Fibroblast of pulmonary artery (primary cell): ENCODE data around the gene CBFA2T3.

Experiments
- DNase-seq: peaks from one replicate; pipeline ENCODE4 v3.0.0-alpha.2; 2010; ENCODE audit warnings: low read depth
- H3K4me3 ChIP-seq: replicated peaks from 2 replicates; pipeline ENCODE4 v1.5.1; 2011; ENCODE audit warnings: low read depth, mild to moderate bottlenecking, control low read depth, low read length, moderate library complexity
- CTCF ChIP-seq: IDR thresholded peaks from 2 replicates; pipeline ENCODE4 v1.5.1; 2011; ENCODE audit warnings: mild to moderate bottlenecking, control low read depth, low read length, inconsistent platforms; ENCODE audit errors: missing control alignments

CBFA2T3 gene

GRCh38 chr16:88902744-88903143 lies 74.3 kb downstream of the CBFA2T3 start:
- no peak for DNase-seq
- no peak overlapping the region for H3K4me3 ChIP-seq
- no peak for TF ChIP-seq CTCF

- no peak overlapping the region for H3K4me3 ChIP-seq
- DNase-seq = no peak
- TF ChIP-seq CTCF = no peak
Measured at GRCh38 chr16:88901718-88902337, 75.2 kb downstream of the CBFA2T3 start.

- TF ChIP-seq CTCF = no peak
- DNase-seq = no peak
- no peak overlapping the region for H3K4me3 ChIP-seq
Measured at GRCh38 chr16:88900662-88901052, 76.3 kb downstream of the CBFA2T3 start.

- DNase-seq = no peak
- no peak overlapping the region for H3K4me3 ChIP-seq
- no peak for TF ChIP-seq CTCF
Measured at GRCh38 chr16:88899901-88900661, 76.9 kb downstream of the CBFA2T3 start.

GRCh38 chr16:88897696-88898425 lies 79.1 kb downstream of the CBFA2T3 start:
- no peak for DNase-seq
- no peak for TF ChIP-seq CTCF
- no peak overlapping the region for H3K4me3 ChIP-seq

- no peak for DNase-seq
- no peak overlapping the region for H3K4me3 ChIP-seq
- no peak for TF ChIP-seq CTCF
Measured at GRCh38 chr16:88896238-88897070, 80.6 kb downstream of the CBFA2T3 start.
